ENCODE results near the gene ZFP2.
"Not testable (repeated sequence)": the region's sequence is repeated elsewhere in the genome, so short reads cannot be mapped to it uniquely, and the experiment has no call there.

Gene ZFP2

DNA sequence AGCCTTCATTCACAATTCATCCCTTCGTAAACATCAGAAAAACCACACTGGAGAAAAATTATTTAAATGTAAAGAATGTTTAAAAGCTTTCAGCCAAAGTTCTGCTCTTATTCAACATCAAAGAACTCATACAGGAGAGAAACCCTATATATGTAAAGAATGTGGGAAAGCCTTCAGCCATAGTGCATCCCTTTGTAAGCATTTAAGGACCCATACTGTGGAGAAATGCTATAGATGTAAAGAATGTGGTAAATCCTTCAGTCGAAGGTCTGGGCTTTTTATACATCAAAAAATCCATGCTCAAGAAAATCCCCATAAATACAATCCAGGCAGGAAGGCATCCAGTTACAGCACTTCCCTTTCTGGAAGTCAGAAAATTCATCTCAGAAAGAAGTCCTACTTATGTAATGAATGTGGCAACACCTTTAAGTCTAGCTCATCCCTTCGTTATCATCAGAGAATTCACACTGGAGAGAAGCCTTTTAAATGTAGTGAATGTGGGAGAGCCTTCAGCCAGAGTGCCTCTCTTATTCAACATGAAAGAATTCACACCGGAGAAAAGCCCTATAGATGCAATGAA is 12.5 kb upstream of the ZFP2 start:
- H3K9ac ChIP-seq (ENCODE audit: low read length); H3K4me1 ChIP-seq (ENCODE audit: control insufficient read depth, insufficient read depth, low read length); DNase-seq (ENCODE audit: low read depth); H3K27me3 ChIP-seq (replicated peaks; ENCODE audit: control insufficient read depth, insufficient read depth, low read length): not testable (repeated sequence)
- Histone ChIP-seq H3K4me3 (ENCODE audit: low read length) (peak overlapping the region; percentile 69), H3K9me3 (ENCODE audit: control insufficient read depth, low read length) (peaks cover 96% of the 10 kb centered on the region), H3K36me3 (ENCODE audit: control insufficient read depth, insufficient read depth, low read length, severe bottlenecking) (peaks cover 100% of the 10 kb centered on the region)

GRCh38 chr5:178883815-178884430 is 11.8 kb upstream of the ZFP2 start:
- H3K4me3 ChIP-seq (ENCODE audit: low read length) = peak overlapping the region; percentile 69
- H3K4me1 ChIP-seq (ENCODE audit: control insufficient read depth, insufficient read depth, low read length) = no peaks in the 10 kb centered on the region
- no peak overlapping the region for H3K9ac ChIP-seq (ENCODE audit: low read length)
- H3K36me3 ChIP-seq (ENCODE audit: control insufficient read depth, insufficient read depth, low read length, severe bottlenecking) = peaks cover 100% of the 10 kb centered on the region
- H3K27me3 ChIP-seq (replicated peaks; ENCODE audit: control insufficient read depth, insufficient read depth, low read length) = no peaks in the 10 kb centered on the region
- no peak for DNase-seq (ENCODE audit: low read depth)
- peaks cover 96% of the 10 kb centered on the region for H3K9me3 ChIP-seq (ENCODE audit: control insufficient read depth, low read length)

GRCh38 chr5:178899289-178899688 is 3.6 kb downstream of the ZFP2 start:
- H3K9me3 ChIP-seq (ENCODE audit: control insufficient read depth, low read length) = peaks cover 31% of the 10 kb centered on the region
- H3K4me1 ChIP-seq (ENCODE audit: control insufficient read depth, insufficient read depth, low read length) = peaks cover 2% of the 10 kb centered on the region
- H3K36me3 ChIP-seq (ENCODE audit: control insufficient read depth, insufficient read depth, low read length, severe bottlenecking) = no peaks in the 10 kb centered on the region
- H3K4me3 ChIP-seq (ENCODE audit: low read length) = no peak overlapping the region
- H3K27me3 ChIP-seq (replicated peaks; ENCODE audit: control insufficient read depth, insufficient read depth, low read length) = no peaks in the 10 kb centered on the region
- DNase-seq (ENCODE audit: low read depth) = no peak
- no peak overlapping the region for H3K9ac ChIP-seq (ENCODE audit: low read length)

DNA sequence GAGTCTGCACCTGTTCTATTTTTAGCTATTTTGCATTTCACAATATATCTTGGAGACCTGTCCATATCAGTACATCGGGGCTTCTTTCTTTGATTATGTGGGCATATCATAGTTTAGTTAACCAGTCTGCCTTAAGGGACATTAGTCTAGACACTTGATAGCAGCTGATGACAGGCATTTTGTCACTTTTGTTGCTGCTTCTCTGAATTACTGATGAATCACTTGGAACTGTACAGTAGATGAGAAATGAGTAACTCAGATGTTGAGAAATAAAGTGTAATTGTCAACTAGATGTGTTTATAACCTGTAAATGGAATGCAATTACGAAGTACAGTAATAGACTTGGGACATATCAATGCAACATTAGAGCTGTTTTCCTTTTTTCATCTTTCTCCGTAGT is 7.1 kb downstream of the ZFP2 start:
- no peaks in the 10 kb centered on the region for H3K27me3 ChIP-seq (replicated peaks; ENCODE audit: control insufficient read depth, insufficient read depth, low read length)
- no peak overlapping the region for H3K9ac ChIP-seq (ENCODE audit: low read length)
- no peaks in the 10 kb centered on the region for H3K4me1 ChIP-seq (ENCODE audit: control insufficient read depth, insufficient read depth, low read length)
- DNase-seq (ENCODE audit: low read depth) = no peak
- H3K4me3 ChIP-seq (ENCODE audit: low read length) = no peak overlapping the region
- H3K9me3 ChIP-seq (ENCODE audit: control insufficient read depth, low read length) = peaks cover 53% of the 10 kb centered on the region
- H3K36me3 ChIP-seq (ENCODE audit: control insufficient read depth, insufficient read depth, low read length, severe bottlenecking) = peaks cover 4% of the 10 kb centered on the region

DNA sequence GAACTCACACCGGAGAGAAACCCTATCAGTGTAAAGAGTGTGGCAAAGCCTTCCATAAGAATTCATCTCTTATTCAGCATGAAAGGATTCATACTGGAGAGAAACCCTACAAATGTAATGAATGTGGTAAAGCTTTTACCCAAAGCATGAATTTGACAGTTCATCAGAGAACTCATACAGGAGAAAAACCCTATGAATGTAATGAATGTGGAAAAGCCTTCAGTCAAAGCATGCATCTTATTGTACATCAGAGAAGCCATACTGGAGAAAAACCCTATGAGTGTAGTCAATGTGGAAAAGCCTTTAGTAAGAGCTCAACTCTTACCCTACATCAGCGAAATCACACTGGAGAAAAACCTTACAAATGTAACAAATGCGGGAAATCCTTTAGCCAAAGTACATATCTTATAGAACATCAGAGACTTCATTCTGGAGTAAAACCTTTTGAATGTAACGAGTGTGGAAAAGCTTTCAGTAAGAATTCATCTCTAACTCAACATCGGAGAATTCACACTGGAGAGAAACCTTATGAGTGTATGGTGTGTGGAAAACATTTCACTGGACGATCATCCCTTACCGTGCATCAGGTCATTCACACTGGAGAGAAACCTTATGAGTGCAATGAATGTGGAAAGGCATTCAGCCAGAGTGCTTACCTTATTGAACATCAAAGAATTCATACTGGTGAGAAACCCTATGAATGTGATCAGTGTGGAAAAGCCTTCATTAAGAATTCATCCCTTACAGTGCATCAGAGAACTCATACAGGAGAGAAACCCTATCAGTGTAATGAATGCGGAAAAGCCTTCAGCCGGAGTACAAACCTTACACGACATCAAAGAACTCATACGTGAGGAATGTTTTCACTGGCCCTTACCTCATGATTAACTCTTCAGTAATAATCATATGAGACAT is 36.4 kb downstream of the ZFP2 start:
- no peaks in the 10 kb centered on the region for H3K36me3 ChIP-seq (ENCODE audit: control insufficient read depth, insufficient read depth, low read length, severe bottlenecking)
- H3K9ac ChIP-seq (ENCODE audit: low read length) = no peak overlapping the region
- no peak for DNase-seq (ENCODE audit: low read depth)
- H3K9me3 ChIP-seq (ENCODE audit: control insufficient read depth, low read length) = peaks cover 97% of the 10 kb centered on the region
- peak overlapping the region; percentile 70 for H3K4me3 ChIP-seq (ENCODE audit: low read length)
- no peaks in the 10 kb centered on the region for H3K27me3 ChIP-seq (replicated peaks; ENCODE audit: control insufficient read depth, insufficient read depth, low read length)
- no peaks in the 10 kb centered on the region for H3K4me1 ChIP-seq (ENCODE audit: control insufficient read depth, insufficient read depth, low read length)

DNA sequence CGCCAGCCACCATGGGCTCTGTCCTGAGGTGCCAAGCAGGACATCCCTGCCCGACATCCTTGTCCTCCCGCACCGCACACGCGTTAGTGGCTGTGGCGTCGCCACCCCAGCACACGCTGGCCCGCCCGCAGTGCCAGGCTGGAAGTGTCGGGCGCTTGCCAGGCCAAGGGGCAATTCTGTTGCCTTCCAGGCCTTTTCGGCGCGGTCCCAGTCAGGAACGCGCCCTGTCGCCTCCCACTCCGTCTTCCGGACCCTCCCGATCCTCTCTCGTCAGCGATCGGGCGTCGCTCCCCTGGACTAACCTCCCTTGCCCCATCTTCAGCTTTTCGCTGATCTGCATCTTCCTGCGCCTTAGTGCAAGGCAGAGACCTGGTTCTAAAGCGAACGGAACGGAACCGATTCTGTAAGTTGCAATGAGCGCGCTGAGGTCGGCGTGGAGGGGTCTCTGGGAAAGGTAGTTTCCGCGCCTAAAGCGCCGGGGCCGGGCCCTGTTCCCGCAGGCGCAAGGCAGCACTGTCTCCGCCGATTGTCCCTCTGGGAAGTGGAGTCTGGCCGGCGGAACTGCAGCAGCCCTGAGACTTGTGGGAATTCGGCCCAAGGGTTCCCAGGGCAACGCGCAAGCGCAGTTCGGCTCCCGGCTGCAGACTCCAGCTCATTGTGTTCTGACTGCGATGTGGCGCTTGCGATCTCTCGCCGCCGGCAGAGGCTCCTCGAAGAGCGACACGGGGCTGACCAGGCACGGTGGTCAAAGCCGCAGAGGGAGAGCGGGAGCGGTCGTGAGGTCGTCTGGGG is 45.1 kb downstream of the ZFP2 start, which contains the start of gene ZNF454:
ZNF454 (plus strand) TSS at position 630 of the 792 bp plus-strand sequence. CDS start 1,594 bp downstream, outside the sequence.
- peak; percentile 85 for DNase-seq (ENCODE audit: low read depth)
- Histone ChIP-seq H3K27me3 (replicated peaks; ENCODE audit: control insufficient read depth, insufficient read depth, low read length) (no peaks in the 10 kb centered on the region), H3K9ac (ENCODE audit: low read length) (peak within 1 kb of the TSS; percentile 74), H3K36me3 (ENCODE audit: control insufficient read depth, insufficient read depth, low read length, severe bottlenecking) (no peaks in the 10 kb centered on the region), H3K4me1 (ENCODE audit: control insufficient read depth, insufficient read depth, low read length) (no peaks in the 10 kb centered on the region), H3K9me3 (ENCODE audit: control insufficient read depth, low read length) (peaks cover 89% of the 10 kb centered on the region), H3K4me3 (ENCODE audit: low read length) (peak within 1 kb of the TSS; percentile 82)

GRCh38 chr5:178941361-178941760 is 45.6 kb downstream of the ZFP2 start:
- DNase-seq (ENCODE audit: low read depth) = peak; percentile 11
- Histone ChIP-seq H3K9ac (ENCODE audit: low read length) (peak overlapping the region; percentile 68), H3K4me1 (ENCODE audit: control insufficient read depth, insufficient read depth, low read length) (no peaks in the 10 kb centered on the region), H3K27me3 (replicated peaks; ENCODE audit: control insufficient read depth, insufficient read depth, low read length) (no peaks in the 10 kb centered on the region), H3K9me3 (ENCODE audit: control insufficient read depth, low read length) (peaks cover 88% of the 10 kb centered on the region), H3K4me3 (ENCODE audit: low read length) (peak overlapping the region; percentile 82), H3K36me3 (ENCODE audit: control insufficient read depth, insufficient read depth, low read length, severe bottlenecking) (no peaks in the 10 kb centered on the region)

DNA sequence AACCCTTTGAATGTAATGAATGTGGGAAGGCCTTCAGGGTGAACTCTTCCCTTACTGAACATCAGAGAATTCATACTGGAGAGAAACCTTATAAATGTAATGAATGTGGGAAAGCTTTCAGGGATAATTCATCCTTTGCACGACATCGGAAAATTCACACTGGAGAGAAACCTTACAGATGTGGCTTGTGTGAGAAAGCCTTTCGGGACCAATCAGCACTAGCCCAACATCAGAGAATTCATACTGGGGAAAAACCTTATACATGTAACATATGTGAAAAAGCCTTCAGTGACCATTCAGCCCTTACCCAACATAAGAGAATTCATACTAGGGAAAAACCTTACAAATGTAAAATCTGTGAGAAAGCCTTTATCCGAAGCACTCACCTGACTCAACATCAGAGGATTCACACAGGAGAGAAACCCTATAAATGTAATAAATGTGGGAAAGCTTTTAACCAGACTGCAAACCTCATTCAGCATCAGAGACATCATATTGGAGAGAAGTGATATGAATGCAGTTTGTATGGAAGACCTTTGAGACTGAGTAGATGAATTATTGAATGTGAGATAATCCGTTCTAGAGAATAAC is 69.8 kb downstream of the ZFP2 start:
- Histone ChIP-seq H3K4me1 (ENCODE audit: control insufficient read depth, insufficient read depth, low read length) (no peaks in the 10 kb centered on the region), H3K27me3 (replicated peaks; ENCODE audit: control insufficient read depth, insufficient read depth, low read length) (no peaks in the 10 kb centered on the region), H3K4me3 (ENCODE audit: low read length) (peak overlapping the region; percentile 44), H3K36me3 (ENCODE audit: control insufficient read depth, insufficient read depth, low read length, severe bottlenecking) (peaks cover 18% of the 10 kb centered on the region), H3K9me3 (ENCODE audit: control insufficient read depth, low read length) (peaks cover 92% of the 10 kb centered on the region), H3K9ac (ENCODE audit: low read length) (no peak overlapping the region)
- DNase-seq (ENCODE audit: low read depth) = no peak

GRCh38 chr5:178981381-178981780 is 85.7 kb downstream of the ZFP2 start:
- no peaks in the 10 kb centered on the region for H3K36me3 ChIP-seq (ENCODE audit: control insufficient read depth, insufficient read depth, low read length, severe bottlenecking)
- H3K9ac ChIP-seq (ENCODE audit: low read length) = no peak overlapping the region
- no peak overlapping the region for H3K4me3 ChIP-seq (ENCODE audit: low read length)
- peaks cover 53% of the 10 kb centered on the region for H3K9me3 ChIP-seq (ENCODE audit: control insufficient read depth, low read length)
- no peaks in the 10 kb centered on the region for H3K4me1 ChIP-seq (ENCODE audit: control insufficient read depth, insufficient read depth, low read length)
- DNase-seq (ENCODE audit: low read depth) = no peak
- H3K27me3 ChIP-seq (replicated peaks; ENCODE audit: control insufficient read depth, insufficient read depth, low read length) = no peaks in the 10 kb centered on the region
